OCI-LY7 (cell line): Measurements from ENCODE around the gene GRB10. TPM values are rescaled to one million over a fixed set of nuclear protein-coding genes. Genes with fewer than 3 reads are reported as not detected.

Source experiments
- BruUV-seq: library from RNA; stranded (reverse); fragments of 400-500 nt; replicated peaks from 2 replicates; lab custom pipeline; 2021; lab: Mats Ljungman, UMichigan
- CTCF ChIA-PET: fragments of 300-600 bp; sonication (Branson Sonifier 250); formaldehyde crosslinking; loops from one replicate; lab custom pipeline; 2022; ENCODE audit warnings: antibody characterized with exemption; ENCODE audit not compliant: unreplicated experiment; lab: Charles Lee
- POLR2A ChIA-PET: fragments of 300-600 bp; sonication (Branson Sonifier 250); formaldehyde crosslinking; loops from one replicate; lab custom pipeline; 2022; ENCODE audit warnings: antibody characterized with exemption; lab: Charles Lee
- DNase-seq: peaks from one replicate; pipeline ENCODE4 v3.0.0-alpha.2; 2015; ENCODE audit warnings: low spot score
- H2AFZ ChIP-seq: fragments of 200-600 bp; sonication (generic), shearing (Covaris generic); 2 replicates; pipeline ENCODE4 v1.6.1; 2014; ENCODE audit warnings: mild to moderate bottlenecking, antibody characterized with exemption, low read length, moderate library complexity
- H3K27ac ChIP-seq: fragments of 200-600 bp; sonication (generic); 2 replicates; pipeline ENCODE4 v1.5.1; 2014; ENCODE audit warnings: mixed run types, low read depth, mild to moderate bottlenecking, moderate library complexity, low read length, inconsistent platforms; ENCODE audit not compliant: poor library complexity, severe bottlenecking
- H3K36me3 ChIP-seq: fragments of 200-600 bp; sonication (generic); 2 replicates; pipeline ENCODE4 v1.6.1; 2014; ENCODE audit warnings: mild to moderate bottlenecking, antibody characterized with exemption, low read length, moderate library complexity, mixed read lengths; ENCODE audit not compliant: insufficient read depth
- H3K4me1 ChIP-seq: fragments of 200-600 bp; sonication (generic); 2 replicates; pipeline ENCODE4 v1.5.1; 2014; ENCODE audit warnings: mild to moderate bottlenecking, low read length; ENCODE audit not compliant: insufficient read depth, poor library complexity, severe bottlenecking
- H3K4me2 ChIP-seq: fragments of 200-600 bp; sonication (generic); 2 replicates; pipeline ENCODE4 v1.6.1; 2014; ENCODE audit warnings: mild to moderate bottlenecking, low read length
- H3K4me3 ChIP-seq: fragments of 200-600 bp; sonication (generic); 2 replicates; pipeline ENCODE4 v1.5.1; 2014; ENCODE audit warnings: mild to moderate bottlenecking, low read depth, low read length; ENCODE audit not compliant: poor library complexity, severe bottlenecking
- H3K79me2 ChIP-seq: fragments of 200-600 bp; sonication (generic); 2 replicates; pipeline ENCODE4 v1.6.1; 2016; ENCODE audit warnings: low read depth, mild to moderate bottlenecking, low read length, moderate library complexity, mixed read lengths; ENCODE audit not compliant: insufficient read depth
- H3K9me2 ChIP-seq: fragments of 200-600 bp; sonication (generic); 2 replicates; pipeline ENCODE4 v1.6.1; 2016; ENCODE audit warnings: mild to moderate bottlenecking, low read length, mixed read lengths; ENCODE audit not compliant: insufficient read depth
- H3K9me3 ChIP-seq: fragments of 200-600 bp; sonication (generic); 2 replicates; pipeline ENCODE4 v1.6.1; 2014; ENCODE audit warnings: mild to moderate bottlenecking, mixed run types, low read length, mixed read lengths
- H4K20me1 ChIP-seq: fragments of 200-600 bp; sonication (generic); 2 replicates; pipeline ENCODE4 v1.6.1; 2014; ENCODE audit warnings: mild to moderate bottlenecking, antibody characterized with exemption, low read length, moderate library complexity, mixed read lengths; ENCODE audit not compliant: insufficient read depth
- EZH2phosphoT487 ChIP-seq: fragments of 200-600 bp; sonication (generic); IDR thresholded peaks from 2 replicates; pipeline ENCODE4 v1.6.1; 2018; ENCODE audit warnings: low read depth, borderline replicate concordance, mild to moderate bottlenecking, mixed run types, antibody characterized with exemption, low read length, moderate library complexity, mixed read lengths
- intact Hi-C: fragments of 100-400 bp; cut with micrococcal nuclease; formaldehyde crosslinking; loops from one replicate; pipeline ENCODE4 v1.10.0; 2022; ENCODE audit not compliant: unreplicated experiment
- total RNA-seq, 2 experiments: library from RNA; depleted of rRNA in 1 of 2; stranded (reverse); fragments of >200 nt in 1 of 2; shearing (Covaris generic) in 1 of 2; gene quantifications; 2 replicates each; pipeline ENCODE4 v1.2.3, GENCODE V29; 2014 to 2022
- TF ChIP-seq, protein P1 (sequence below): fragments of 200-600 bp; sonication (generic); conservative IDR thresholded peaks from 2 replicates; pipeline ENCODE4 v1.5.1; 2014; ENCODE audit warnings: mild to moderate bottlenecking, antibody characterized with exemption, low read length, moderate library complexity, mixed read lengths

GRB10 gene
- total RNA-seq, 2 experiments from 2014 or later, result not detected

GRCh38 chr7:50645186-50645585, 137.5 kb downstream of the GRB10 start:
- no peaks in the 10 kb centered on the region for H3K9me2 ChIP-seq
- no peaks in the 10 kb centered on the region for H3K36me3 ChIP-seq
- intact Hi-C loops, result no loop called here
- no TSS peak for BruUV-seq
- TF ChIP-seq EZH2phosphoT487, result no peak
- TF ChIP-seq, protein P1, sequence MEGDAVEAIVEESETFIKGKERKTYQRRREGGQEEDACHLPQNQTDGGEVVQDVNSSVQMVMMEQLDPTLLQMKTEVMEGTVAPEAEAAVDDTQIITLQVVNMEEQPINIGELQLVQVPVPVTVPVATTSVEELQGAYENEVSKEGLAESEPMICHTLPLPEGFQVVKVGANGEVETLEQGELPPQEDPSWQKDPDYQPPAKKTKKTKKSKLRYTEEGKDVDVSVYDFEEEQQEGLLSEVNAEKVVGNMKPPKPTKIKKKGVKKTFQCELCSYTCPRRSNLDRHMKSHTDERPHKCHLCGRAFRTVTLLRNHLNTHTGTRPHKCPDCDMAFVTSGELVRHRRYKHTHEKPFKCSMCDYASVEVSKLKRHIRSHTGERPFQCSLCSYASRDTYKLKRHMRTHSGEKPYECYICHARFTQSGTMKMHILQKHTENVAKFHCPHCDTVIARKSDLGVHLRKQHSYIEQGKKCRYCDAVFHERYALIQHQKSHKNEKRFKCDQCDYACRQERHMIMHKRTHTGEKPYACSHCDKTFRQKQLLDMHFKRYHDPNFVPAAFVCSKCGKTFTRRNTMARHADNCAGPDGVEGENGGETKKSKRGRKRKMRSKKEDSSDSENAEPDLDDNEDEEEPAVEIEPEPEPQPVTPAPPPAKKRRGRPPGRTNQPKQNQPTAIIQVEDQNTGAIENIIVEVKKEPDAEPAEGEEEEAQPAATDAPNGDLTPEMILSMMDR, result no peak
- no peaks in the 10 kb centered on the region for H4K20me1 ChIP-seq
- CTCF ChIA-PET, result no interaction called here
- no peaks in the 10 kb centered on the region for H3K79me2 ChIP-seq
- no peak for DNase-seq
- POLR2A ChIA-PET, result no interaction called here
- no peak overlapping the region for H3K4me2 ChIP-seq
- H3K4me3 ChIP-seq, result no peak overlapping the region
- no peak overlapping the region for H3K27ac ChIP-seq
- no peaks in the 10 kb centered on the region for H3K4me1 ChIP-seq
- no peaks in the 10 kb centered on the region for H3K9me3 ChIP-seq
- no peak overlapping the region for H2AFZ ChIP-seq

DNA sequence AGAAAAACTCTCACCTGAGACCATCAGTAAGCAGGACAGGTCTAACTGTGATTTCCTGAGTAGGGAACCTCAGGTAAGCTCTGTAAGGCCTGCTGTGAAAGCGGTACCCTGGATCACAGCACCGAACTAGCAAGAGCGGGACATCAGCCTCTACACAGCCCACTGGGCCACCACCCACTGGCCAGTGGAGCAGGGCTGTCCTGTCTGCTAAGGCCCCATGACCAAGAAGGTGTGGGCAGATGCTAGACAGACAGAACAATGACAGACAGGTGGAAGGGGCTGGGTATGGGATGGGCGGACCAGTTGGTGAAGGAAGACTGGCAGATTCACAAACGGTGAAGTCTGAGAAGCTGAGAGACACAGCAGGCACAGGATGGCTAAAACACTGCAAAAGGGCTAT, 138.1 kb downstream of the GRB10 start:
- no peak overlapping the region for H3K4me3 ChIP-seq
- intact Hi-C loops, result no loop called here

DNA sequence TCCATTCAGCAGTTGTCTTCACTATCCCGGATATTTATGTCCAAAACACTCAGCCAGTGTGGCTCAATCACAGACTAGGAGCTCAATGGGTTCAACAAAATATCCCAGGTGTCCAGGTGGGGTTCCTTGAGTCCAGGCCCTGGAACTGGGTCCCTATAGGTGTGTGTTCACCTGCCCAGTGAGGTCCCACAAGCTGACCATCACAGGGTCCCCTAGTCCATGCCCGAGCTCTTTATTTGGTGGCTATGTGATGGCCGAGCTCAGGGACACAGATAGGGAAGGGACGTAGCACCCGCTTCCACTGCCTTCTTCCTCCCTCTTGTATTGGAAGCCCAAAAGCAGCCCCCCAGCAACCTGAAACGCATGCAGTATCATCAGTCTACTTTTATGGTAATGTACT, 138.6 kb downstream of the GRB10 start:
- Histone ChIP-seq H3K36me3 (no peaks in the 10 kb centered on the region), H3K9me2 (no peaks in the 10 kb centered on the region), H3K4me3 (no peak overlapping the region), H3K27ac (no peak overlapping the region), H3K79me2 (no peaks in the 10 kb centered on the region), H3K9me3 (no peaks in the 10 kb centered on the region), H3K4me1 (no peaks in the 10 kb centered on the region), H4K20me1 (no peaks in the 10 kb centered on the region), H3K4me2 (no peak overlapping the region), H2AFZ (no peak overlapping the region)
- no peak for DNase-seq
- TF ChIP-seq, protein P1, result no peak
- TF ChIP-seq EZH2phosphoT487, result no peak
- POLR2A ChIA-PET, result no interaction called here
- intact Hi-C loops, result no loop called here
- CTCF ChIA-PET, result no interaction called here
- no TSS peak for BruUV-seq

More for the DNA sequence above, 138.1 kb downstream of the GRB10 start:
- ChIA-PET POLR2A (no interaction called here), CTCF (no interaction called here)
- H4K20me1 ChIP-seq, result no peaks in the 10 kb centered on the region
- H2AFZ ChIP-seq, result no peak overlapping the region
- no peaks in the 10 kb centered on the region for H3K79me2 ChIP-seq
- H3K9me2 ChIP-seq, result no peaks in the 10 kb centered on the region
- H3K36me3 ChIP-seq, result no peaks in the 10 kb centered on the region
- H3K4me2 ChIP-seq, result no peak overlapping the region
- TF ChIP-seq, protein P1, result no peak
- no peak for TF ChIP-seq EZH2phosphoT487
- H3K9me3 ChIP-seq, result no peaks in the 10 kb centered on the region
- no TSS peak for BruUV-seq
- H3K4me1 ChIP-seq, result no peaks in the 10 kb centered on the region
- no peak for DNase-seq
- no peak overlapping the region for H3K27ac ChIP-seq
